Esophagus mucosa (tissue), 1 donor: Measurements from ENCODE around the gene PSTPIP1. TPM values are rescaled to one million over a fixed set of nuclear protein-coding genes. Genes with fewer than 3 reads are reported as not detected.

Source experiments
- ATAC-seq: fragments of 200-7000 bp; cut with Tn5 transposase; one replicate; pipeline ENCODE4 v1.9.1; 2020
- total RNA-seq: library from RNA; stranded (reverse); gene quantifications from one replicate; pipeline ENCODE4 v1.2.4, GENCODE V29; 2023
- donor health status: DM: yes; HTN: yes; CAD: no.

Gene PSTPIP1
- total RNA-seq, 1 donor from 2014 or later: 1.3 TPM

DNA sequence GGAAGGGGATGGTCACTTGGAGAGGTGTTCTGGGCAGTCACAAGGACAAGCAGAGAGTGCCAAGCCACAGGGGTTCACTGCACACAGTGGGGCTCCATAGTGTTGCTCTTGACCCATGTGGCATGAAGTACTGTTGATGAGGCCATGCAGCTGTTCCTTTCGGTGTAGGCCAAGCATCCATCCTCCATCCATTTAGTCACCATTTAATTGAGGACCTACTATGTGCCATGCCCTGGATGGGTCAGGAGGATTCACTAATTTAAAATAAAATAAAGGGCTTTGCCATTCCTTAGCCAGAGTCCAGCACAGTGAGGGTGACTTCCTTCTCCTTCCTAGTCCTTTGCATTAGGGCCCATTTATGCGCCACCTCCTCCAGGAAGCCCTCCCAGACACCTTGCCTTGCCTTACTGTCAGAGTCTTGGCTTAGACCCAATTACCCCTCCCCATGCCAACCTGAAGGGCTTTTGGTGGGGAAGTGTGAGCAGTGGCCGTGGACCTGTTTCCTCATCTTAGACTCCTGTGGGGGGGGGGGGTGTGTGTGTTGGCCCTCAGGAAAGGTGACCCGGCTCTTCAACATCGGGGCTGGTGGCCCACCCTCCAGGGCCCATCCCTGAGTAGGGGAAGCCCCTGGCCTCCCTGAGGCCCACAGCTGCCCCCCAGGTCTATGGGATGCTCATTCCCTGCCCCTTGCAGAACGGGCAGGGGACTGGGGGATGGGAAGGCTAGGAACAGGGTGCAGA is 25.6 kb downstream of the PSTPIP1 start:
- ATAC-seq: no peak

DNA sequence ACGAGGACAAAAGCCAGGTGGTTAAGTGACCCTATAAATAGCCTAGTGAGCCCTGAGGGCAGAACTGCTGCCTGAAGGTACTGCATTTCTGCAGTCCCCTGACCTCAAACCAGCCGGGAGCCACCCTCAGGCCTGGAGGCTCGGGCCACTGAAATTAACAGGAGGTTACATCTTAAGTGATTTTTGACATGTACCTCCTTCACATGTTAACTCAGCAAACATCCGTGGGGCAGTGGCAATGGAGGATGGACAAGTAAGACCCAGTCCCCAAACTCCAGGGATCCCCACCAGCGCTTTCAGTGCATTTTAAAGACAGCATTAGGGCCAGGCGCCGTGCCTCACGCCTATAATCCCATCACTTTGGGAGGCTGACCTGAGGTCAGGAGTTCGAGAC is 26.2 kb downstream of the PSTPIP1 start:
- no peak for ATAC-seq

DNA sequence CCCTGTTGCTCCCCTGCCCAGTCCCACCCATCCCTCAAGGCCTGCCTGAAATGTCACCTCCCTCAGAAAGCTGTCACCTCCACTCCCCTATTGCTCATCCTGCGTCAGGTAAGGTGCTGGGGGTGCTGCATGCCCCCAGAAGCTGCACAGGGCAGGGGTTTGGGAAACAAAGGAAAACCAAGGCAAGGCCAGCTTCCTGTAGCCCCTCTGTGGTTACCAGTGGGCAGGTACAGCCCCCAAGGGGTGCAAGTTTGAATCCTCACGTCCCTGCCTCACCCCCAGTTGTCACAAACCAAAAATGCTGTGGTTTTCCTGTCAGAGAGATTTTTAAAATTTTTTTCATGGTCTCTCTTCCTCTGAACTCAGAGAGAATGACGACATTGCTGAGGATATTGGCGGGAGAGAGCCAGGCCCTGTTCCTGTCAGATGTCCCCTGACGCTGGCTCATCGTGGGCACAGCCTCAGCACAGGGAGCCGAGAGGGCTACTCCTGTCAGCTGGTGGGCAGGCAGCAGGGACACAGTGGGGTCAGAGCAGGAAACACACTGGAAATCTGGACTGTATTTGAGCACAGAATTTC is 27.0 kb downstream of the PSTPIP1 start:
- ATAC-seq: no peak

DNA sequence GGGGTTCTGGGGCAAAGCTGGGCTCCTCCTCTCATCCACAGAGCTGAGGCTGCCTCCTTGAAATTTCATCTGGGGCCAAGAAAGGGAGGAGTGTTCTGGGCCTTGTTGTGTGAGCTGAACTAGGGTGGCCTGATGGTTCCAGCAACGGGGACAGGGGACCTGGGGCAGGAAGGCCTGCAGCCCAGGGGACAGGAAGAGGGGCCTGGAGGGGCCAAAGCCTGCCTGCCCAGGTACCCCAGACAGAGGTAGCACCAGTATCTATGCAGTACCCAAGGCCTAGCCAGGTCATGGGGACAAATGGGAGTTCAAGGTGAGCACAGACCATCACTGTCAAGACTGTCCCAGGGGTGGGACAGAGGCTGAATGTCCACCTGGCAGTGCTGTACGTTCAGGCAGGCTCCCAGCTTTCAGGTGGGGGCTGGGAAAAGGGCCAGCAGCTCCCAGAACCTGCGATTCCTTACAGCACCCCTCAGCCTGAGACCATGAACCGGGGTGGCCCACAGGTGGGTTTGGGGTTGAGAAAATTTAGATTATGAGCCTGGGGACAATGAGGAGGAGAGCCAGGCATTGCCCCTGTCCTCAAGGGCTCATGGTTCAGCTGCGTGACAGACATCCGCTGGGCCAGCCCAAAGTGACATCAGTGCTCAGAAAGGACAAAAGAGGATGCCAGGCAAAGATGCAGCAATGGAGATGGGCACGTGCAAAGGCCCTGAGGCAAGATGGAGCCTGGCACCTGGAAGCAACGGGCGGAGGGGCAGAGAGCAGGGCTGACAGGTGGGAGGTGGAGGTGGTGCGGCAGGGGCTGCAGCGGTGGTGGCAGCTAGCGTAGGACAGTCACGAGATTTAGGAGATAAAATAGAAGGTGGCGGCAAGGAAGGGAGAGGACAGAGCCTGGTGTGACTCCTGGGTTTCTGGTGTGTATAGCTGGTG is 28.0 kb downstream of the PSTPIP1 start:
- no peak for ATAC-seq

DNA sequence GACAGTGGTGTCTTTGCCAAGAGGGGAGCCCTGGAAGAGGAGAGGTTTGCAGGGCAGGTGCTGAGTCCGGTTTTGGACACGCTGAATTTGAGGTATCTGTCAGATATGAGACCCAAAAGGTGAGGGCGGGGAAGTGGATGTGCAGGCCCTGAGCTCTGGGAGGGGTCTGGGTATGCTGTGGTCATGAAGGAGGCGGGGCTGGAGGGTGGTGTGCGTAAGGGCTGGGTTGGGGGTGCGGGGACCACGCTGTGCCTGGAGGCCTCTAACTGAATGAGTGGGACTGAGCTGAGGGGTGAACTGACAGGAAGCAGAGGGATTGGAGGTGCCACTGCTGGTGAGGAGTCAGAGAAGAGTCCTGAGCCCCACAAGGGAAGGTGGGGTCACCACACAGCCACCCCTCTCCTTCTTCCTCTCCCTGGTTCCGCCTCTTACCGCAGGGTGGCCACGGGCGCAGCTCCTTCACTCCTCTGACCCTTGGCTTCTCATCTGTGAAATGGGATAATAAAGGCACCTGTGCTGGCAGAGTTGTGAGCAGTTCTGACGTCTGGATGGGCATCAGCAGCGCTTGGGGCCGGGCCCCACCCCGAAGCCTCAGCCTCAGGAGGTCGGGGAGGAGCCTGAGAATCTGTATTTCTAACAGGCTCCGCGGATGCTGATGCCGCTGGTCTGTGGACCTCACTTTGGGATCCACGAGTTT is 28.8 kb downstream of the PSTPIP1 start:
- no peak for ATAC-seq

GRCh38 chr15:77024273-77025082 is 29.6 kb downstream of the PSTPIP1 start:
- ATAC-seq: peak; percentile 57

DNA sequence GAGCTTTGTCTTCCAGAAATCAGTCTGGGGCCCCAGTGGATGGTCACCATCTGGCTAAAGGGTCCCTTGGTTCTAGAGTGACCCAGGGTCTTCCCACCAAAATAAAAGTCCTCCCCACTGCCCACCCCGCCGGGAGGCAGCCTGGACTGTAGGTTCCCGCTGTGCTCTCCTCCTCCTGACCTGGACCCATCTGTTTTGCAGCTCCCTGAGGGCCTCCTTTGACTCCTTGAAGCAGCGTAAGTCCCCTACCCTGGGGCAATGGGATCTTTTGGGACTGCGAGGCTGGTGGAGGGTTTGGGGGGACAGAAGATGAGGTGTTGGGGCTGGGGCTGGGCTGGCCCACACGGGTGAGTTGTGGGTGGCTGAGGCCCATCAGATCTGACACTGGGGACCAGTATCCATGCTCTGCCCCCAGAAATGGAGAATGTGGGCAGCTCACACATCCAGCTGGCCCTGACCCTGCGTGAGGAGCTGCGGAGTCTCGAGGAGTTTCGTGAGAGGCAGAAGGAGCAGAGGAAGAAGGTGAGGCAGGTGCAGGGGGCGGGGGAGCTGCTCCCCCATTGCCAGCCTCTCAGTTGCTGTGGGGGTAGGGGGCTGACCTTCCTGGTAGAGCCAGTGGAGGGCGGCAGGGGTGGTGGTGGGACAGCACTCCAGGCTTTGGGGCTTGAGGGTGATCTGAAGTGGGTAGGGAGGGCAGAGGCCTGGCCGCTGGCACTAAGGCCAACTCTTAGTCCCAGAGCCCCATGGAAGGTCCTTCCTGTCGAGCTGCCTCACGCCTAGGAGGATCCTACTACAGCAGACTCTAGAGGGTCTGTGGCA is 30.4 kb downstream of the PSTPIP1 start:
- ATAC-seq: no peak

- no peak for ATAC-seq
Measured at GRCh38 chr15:77025941-77026411, 31.1 kb downstream of the PSTPIP1 start.

GRCh38 chr15:77026501-77027110 is 31.7 kb downstream of the PSTPIP1 start:
- ATAC-seq: no peak

DNA sequence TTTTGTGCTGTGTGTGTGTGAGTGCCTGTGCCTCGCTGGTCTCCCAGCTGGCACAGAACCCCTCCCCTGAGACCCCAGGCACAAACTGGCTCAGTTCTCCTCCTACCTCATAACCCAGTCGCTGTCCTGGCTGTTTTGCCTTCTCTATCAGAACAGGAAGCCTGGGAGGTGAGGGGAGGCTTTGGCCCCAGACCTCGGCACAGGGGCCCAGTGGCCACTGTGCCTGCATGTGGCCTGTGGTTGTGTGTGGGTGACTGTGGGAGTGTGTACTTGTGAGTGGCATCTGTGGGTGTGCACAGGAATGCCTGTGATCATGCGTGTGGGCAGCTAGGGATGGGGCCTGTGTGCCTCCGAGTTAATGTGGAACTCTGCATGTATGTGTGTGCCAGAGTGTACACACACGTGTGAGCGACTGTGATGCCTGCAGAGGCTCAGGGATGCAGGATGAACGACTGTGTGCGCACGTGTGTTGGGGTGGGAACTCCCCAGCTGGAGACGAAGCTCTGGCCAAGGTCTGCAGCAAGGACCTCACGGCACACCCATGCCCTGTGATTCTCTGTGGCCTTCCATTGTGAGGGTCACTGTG is 32.3 kb downstream of the PSTPIP1 start:
- ATAC-seq: no peak

DNA sequence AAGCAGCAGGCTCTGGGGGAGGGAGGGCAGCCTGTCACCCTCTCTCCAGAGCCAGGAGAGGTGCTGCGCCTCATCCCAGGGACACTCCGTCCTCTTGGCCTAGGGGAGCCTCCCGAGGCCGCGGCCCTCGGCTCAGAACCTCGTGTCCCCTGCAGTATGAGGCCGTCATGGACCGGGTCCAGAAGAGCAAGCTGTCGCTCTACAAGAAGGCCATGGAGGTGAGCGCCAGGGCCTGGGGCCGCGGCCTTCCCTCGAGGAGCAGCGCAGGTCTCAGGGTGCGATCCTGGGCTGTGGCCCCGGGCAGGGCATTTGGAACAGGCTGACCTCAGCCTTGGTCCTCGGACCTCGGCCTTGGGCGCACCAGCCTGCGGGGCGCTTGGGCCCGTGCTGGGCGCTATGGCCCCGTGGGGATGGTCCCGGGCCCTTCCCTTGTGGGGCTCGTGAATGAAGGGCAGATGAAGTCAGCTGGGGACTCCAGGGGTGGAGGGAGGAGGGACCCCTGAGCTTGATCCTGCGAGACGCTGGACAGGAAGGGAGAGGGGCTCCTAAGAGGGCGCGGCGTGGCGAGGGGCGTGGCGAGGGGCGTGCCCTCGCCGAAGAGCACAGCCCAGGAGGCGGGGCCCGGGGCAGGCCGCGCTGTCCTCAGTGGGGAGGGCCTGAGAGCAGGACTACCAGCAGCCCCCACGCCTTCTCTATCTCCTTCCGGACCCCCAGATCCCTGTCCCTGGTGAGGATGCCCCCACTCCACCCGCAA is 32.9 kb downstream of the PSTPIP1 start:
- ATAC-seq: no peak

GRCh38 chr15:77028451-77029165 is 33.7 kb downstream of the PSTPIP1 start:
- ATAC-seq: no peak

- no peak for ATAC-seq
Measured at GRCh38 chr15:77029166-77030047, 34.5 kb downstream of the PSTPIP1 start.

- peak; percentile 46 for ATAC-seq
Measured at GRCh38 chr15:77030048-77030927, 35.4 kb downstream of the PSTPIP1 start.

DNA sequence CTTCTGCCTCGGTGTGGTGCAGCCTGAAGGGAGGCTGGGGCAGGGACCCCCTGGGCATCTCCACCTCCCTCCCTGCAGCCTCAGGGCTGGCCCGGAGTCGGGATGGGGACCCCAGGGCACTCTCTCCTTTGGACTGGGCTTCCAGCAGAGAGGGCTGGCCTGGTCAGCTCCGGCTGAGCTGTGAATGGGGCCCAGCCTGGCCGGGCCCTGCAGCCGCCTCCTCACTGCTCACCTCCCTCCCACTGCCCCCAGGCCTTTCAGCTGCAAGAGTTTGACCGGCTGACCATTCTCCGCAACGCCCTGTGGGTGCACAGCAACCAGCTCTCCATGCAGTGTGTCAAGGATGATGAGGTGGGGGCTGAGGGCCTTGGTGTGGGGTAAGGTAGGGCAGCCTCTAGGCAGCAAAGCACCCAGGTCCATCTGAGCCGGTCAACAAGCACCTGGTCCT is 36.0 kb downstream of the PSTPIP1 start:
- ATAC-seq: no peak

DNA sequence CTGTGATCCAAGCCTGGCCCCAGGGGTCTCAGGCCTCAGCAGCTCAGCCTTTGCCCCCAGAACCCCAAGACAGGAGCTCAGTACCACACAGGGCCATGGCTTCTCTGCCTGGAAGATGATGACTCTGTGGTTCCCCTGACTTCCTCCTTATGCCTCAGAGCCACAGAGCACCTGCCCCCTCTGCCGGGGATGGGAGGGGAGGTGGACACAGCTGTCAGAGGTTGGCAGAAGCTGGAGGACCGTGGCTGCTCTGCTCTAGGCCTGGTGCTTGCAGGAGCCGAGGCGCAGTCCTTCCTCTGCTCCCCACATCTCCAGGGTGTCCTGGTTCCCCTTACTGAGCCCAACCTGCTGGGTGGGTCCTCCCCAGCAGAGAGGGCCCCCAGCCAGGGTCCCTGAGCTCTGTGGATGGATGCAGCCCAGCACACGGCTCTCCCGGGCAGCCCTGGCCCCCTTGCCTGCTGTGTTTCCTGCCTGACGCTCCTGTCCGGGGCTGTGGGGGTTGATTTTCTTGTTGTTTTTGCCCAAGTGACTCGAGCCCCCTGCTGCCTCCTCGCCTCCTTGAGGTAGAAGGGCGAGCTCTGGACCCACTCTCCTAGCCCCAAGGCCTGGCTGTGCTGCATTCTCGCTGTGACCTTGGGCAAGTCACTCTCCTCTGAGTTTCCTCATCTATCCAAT is 36.6 kb downstream of the PSTPIP1 start:
- no peak for ATAC-seq
